GM12865 (cell line): ENCODE results near the gene KCNK10.

Experiments used
- DNase-seq: peaks from one replicate; pipeline ENCODE4 v3.0.0; 2010; ENCODE audit warnings: low read depth
- H3K4me3 ChIP-seq: 2 replicates; pipeline ENCODE4 v1.5.1; 2011; ENCODE audit warnings: mild to moderate bottlenecking, low read depth, low read length, control low read depth
- TF ChIP-seq, protein P1 (sequence below): IDR thresholded peaks from 2 replicates; pipeline ENCODE4 v1.5.1; 2011; ENCODE audit warnings: low read length, control low read depth, low read depth, inconsistent platforms; ENCODE audit not compliant: insufficient read depth; ENCODE audit errors: missing control alignments

Gene KCNK10

DNA sequence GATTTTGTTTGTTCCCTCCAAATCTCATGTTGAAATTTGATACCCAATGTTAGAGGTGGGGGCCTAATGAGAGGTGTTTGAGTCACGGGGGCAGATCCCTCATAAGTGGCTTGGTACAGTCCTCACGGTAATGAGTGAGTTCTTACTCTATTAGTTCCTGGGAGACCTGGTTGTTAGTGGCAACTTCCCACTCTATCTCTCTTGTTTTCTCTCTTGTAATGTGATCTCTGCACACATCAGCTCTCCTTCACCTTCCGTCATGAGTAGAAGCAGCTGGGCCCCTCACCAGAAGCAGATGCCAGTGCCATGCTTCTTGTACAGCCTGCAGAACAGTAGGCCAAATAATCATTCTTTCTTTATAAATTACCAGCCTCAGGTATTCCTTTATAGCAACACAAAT lies 29.6 kb upstream of the KCNK10 start:
- DNase-seq, result no peak
- TF ChIP-seq, protein P1, sequence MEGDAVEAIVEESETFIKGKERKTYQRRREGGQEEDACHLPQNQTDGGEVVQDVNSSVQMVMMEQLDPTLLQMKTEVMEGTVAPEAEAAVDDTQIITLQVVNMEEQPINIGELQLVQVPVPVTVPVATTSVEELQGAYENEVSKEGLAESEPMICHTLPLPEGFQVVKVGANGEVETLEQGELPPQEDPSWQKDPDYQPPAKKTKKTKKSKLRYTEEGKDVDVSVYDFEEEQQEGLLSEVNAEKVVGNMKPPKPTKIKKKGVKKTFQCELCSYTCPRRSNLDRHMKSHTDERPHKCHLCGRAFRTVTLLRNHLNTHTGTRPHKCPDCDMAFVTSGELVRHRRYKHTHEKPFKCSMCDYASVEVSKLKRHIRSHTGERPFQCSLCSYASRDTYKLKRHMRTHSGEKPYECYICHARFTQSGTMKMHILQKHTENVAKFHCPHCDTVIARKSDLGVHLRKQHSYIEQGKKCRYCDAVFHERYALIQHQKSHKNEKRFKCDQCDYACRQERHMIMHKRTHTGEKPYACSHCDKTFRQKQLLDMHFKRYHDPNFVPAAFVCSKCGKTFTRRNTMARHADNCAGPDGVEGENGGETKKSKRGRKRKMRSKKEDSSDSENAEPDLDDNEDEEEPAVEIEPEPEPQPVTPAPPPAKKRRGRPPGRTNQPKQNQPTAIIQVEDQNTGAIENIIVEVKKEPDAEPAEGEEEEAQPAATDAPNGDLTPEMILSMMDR, result no peak
- no peak overlapping the region for H3K4me3 ChIP-seq

- DNase-seq, result no peak
- TF ChIP-seq, protein P1, result no peak
- no peak overlapping the region for H3K4me3 ChIP-seq
Measured at GRCh38 chr14:88351966-88352691, 29.1 kb upstream of the KCNK10 start.

- TF ChIP-seq, protein P1, result no peak
- H3K4me3 ChIP-seq, result no peak overlapping the region
- DNase-seq, result no peak
Measured at GRCh38 chr14:88348546-88348945, 25.5 kb upstream of the KCNK10 start.

- TF ChIP-seq, protein P1, result no peak
- no peak for DNase-seq
- no peak overlapping the region for H3K4me3 ChIP-seq
Measured at GRCh38 chr14:88346048-88346639, 23.1 kb upstream of the KCNK10 start.

DNA sequence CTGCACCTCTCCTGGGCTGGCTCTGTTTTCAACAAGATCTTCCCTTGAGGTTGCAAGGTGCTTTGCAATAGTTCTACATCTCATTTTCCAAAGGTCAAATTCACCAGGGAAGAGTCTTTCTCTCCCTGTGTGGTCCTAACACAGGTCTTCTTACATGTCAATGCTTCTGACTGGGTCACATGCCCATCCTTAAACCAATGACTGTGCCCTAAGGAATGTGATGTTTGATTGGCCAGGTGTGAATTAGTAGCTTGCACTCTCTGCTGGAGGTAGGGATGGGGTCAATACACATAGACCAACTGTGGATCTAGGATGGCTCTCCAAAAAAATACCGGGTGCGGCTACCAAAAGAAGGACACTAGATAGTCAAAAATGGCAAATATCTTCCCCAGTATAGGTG lies 19.9 kb upstream of the KCNK10 start:
- TF ChIP-seq, protein P1, result no peak
- no peak overlapping the region for H3K4me3 ChIP-seq
- no peak for DNase-seq

- no peak for DNase-seq
- TF ChIP-seq, protein P1, result no peak
- no peak overlapping the region for H3K4me3 ChIP-seq
Measured at GRCh38 chr14:88340357-88340756, 17.3 kb upstream of the KCNK10 start.
